Prostate gland (tissue), 2 donors: ENCODE measurements around the gene GRID2.

Experiments
- CTCF ChIP-seq, 4 experiments: fragments of 200-600 bp in 2 of 4; fragments of 450-650 bp in 2 of 4; sonication (generic) in 2 of 4; IDR thresholded peaks; 1 replicate in 3 of 4; 2 replicates in 1 of 4; pipeline ENCODE4 v1.5.1; 2016 to 2019; ENCODE audit warnings: antibody characterized with exemption in 4 of 4, mild to moderate bottlenecking in 2 of 4, moderate library complexity in 2 of 4
- POLR2A ChIP-seq: fragments of 450-650 bp; IDR thresholded peaks from one replicate; pipeline ENCODE4 v1.6.1; 2016; ENCODE audit warnings: antibody characterized with exemption, mild to moderate bottlenecking

GRCh38 chr4:93814141-93814540 is 1510.4 kb downstream of the GRID2 start:
- TF ChIP-seq POLR2A (no peak), CTCF (IDR thresholded peaks at IDR 0.05) (no peak)
